Measurements from ENCODE around the gene SEPTIN10. TPM values are rescaled to one million over a fixed set of nuclear protein-coding genes. Genes with fewer than 3 reads are reported as not detected.
"Not testable (repeated sequence)": the region's sequence is repeated elsewhere in the genome, so short reads cannot be mapped to it uniquely, and the experiment has no call there.

The SEPTIN10 gene
- total RNA-seq, 1 donor from 2014 or later: 72.6 TPM

DNA sequence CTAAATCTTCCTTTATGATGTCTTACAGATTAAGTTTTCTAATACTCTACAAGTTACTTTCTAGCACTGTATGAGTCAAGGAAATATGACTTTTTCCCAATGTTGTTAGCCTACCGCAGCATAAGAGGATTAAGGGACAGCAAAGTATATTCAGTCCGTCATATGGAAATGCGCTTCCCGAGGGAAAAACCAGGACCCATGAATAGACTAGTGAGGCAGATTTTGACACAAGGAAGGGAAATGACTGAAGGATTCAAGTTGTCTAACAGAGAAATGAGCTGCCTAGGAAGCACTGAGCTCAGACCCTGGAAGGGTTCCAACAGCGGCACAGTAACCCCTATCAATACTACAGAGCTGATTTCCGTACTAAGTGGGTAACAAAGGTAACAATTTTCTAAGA is 12.0 kb downstream of the SEPTIN10 start:
- ATAC-seq: no peak

DNA sequence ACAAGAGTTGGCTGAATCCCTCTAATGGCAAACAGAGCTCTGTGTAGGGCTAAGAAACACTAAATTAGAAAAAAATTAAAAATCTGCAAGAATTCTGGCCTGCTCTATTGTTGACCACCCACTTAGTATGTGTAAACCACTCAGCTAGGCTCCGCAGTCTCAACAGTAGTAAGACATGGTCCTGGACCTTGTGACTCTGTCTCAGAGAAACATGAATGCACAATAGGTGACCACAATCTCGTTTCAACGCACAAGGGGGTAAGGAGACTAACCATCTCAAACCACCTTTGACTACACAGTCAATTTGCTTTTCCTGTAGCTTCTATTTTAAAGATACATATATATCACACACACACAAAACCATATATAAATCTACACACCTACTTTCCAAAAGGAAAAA is 16.5 kb downstream of the SEPTIN10 start:
- no peak for ATAC-seq

DNA sequence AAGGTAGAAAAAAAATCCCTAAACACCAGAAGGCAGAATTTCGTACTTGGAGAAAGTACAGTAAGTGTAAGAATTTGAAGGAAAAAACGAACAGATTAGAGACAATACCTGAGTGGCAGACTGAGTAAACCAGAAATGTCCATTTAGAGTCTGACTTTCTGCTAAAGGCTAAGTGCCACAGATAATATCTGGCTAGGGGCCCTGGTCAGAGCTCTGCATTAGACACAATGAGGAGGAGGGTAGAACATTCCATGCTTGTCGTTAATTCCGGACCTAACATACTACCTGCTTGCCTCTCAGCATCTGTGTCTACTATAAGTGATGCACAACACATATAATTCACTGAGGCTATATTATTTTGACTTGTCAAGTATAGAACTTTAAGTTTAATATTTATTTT is 18.1 kb downstream of the SEPTIN10 start:
- no peak for ATAC-seq

DNA sequence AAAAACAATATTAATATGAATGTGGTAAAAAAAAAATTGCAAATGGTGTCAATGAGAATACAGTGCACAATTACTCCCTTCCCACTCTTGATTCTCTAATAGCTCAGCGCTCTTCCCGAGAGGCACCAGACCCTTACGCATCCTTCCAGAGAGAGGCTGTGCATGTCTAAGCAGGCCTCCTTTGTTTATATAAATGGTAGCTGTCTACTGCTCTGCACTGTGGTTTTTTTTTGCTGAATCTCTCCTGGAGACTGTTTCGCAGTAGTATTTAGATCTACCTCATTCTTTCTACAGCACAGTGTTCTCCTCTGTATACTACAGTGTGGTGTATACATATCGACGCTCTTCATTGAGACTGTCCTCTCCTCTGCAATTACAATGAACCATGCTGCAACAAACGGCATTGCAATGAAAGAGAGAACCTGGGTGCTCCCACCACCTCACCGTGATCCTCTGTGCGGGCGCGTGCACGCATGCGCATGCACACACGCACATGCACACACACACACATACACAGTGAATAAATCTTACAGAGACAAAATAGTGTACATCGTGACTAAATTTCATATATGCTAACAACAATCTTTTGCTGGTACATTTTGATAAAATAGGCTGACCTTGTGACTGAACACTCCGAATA is 19.4 kb downstream of the SEPTIN10 start:
- ATAC-seq: peak; percentile 66

DNA sequence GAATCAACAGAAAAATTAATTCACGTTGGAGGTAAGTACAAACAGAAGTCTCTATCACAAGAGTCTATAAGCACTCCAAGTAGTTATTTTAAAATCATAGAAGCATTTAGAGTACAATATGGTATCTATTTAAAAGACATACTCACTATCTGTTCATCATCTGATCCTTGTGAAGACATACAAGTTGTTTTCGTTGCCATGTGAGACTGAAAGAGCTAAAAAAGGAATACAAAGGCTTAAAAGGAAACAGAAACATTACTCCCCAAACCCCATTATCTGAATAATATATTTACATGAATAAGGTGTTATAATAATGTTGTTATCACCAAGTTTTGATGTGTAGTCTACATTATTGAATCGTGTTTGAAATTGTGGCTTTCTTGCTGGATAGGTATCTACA is 20.9 kb downstream of the SEPTIN10 start:
- ATAC-seq: no peak

DNA sequence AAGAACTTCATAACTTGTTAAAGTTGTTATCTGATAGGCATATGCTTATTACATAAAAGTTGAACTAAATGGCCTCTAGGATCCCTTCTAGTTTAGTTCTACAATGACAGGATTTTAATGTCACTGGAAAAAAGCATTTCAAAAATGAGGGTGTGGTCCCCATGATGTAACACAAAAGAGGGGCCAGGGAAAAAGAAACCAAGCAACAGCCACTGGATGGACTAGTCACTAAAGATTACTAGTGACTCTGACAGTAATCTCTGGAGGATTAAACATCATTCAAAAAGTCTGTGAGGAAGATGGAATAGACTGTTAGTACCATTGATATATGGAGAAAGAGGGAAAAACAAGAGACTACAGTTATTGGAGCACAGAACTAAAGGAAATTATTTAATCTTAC is 22.6 kb downstream of the SEPTIN10 start:
- peak; percentile 51 for ATAC-seq

DNA sequence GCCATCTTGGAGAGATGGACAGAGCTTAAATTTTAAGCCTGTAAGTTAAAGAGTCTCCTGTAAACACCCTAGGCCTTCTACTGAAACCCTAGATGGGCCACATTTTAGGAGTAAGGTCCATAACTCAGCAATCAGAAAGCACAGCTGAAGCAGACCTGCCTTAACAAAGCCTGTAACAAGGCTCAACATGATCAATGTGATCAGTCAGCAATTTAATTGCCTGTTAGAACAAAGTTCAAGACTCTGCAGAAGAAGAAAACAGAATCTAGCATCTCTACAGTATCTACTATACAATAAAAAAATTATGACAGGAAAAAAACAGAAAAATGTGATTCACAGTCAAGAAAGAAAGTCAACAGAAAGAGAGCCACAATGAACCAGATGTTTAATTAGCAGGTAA is 27.1 kb downstream of the SEPTIN10 start:
- no peak for ATAC-seq

DNA sequence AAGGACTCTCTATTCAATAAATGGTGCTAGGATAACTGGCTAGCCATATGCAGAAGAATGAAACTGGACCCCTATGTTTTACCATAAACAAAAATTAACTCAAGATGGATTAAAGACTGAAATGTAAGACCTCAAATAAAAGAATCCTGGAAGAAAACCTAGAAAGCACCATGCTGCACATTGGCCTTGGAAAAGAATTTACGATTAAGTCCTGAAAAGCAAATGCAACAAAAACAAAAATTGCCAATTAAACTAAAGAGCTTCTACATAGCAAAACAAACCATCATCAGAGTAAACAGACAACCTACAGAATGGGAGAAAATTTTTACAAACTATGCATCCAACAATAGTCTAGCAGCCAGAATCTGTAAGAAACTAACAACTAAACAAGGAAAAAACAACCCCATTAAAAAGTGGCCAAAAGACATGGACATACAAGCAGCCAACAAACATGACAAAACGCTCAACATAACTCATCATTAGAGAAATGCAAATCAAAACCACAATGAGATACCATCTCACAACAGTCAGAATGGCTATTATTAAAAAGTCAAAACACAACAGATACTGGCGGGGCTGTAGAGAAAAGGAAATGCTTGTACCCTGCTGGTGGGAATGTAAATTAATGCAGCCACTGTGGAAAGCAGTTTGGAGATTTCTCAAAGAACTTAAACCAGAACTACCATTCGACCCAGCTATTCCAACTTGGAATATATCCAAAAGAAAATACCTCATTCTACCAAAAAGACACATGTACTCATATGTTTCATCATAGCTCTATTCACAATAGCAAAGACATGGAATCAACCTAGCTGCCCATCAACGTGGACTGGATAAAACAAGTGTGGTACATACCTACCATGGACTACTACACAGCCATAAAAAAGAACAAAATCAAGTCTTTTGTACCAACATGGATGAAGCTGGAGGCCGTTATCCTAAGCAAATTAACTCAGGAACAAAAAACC is 30.6 kb downstream of the SEPTIN10 start:
- ATAC-seq: no peak

DNA sequence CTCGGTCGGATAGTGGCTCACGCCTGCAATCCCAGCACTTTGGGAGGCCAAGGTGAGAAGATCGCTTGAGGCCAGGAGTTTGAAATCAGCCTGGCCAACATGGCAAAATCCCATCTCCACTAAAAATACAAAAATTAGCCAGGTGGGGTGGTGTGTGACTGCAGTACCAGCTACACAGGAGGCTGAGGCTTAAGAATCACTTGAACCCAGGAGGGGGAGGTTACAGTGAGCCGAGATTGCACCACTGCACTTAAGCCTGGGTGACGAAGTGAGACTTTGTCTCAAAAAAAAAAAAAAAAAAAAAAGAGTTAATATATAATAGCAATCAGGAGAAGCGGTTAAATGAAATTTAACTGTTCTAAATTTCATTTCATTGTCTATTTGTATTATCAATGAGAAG is 36.1 kb downstream of the SEPTIN10 start:
- not testable (repeated sequence) for ATAC-seq

DNA sequence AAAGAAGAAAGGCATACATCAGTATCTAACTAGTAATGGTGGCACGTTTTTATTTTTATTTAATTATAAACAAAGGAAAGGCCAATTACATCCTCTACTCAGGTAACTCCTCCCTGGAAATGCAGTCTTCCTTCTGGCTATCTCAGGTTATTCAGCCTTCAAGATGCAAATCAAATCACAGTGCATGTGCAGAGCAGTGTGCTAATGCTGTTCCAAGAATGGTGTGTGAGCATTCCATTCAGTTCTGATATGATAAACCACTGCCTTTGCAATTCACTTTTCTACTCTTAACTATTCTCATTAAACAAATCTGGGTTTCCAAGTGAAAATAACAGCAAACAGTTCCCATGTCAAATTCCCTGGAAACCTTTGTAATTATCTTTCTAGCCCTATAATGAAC is 38.4 kb downstream of the SEPTIN10 start:
- no peak for ATAC-seq

DNA sequence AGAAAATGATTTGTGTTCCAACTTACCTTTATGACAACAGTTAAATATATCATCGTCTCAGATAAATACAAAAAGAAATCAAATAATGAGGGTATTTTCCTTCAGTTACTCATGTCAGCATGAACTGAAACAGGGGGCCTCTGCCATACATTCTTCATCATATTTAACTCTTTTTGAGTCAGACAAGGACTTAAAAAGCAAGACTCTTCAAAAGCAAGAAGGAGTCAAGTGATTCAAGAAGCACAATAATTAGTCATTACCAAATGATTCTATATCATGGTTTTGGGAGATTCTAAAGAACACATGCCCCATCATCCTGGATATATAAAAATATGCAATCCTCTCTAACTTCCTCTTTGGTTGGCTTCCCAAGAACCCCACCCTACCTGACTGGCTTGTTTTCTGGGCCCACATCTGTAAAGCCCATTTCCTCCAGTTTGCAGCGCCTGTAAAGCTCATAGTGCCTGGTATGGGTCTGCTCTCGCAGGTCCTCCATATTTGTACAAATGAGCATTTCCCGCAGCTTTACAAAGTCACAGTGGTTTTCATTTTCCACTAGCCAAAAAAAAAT is 49.7 kb downstream of the SEPTIN10 start:
- ATAC-seq: peak; percentile 59

DNA sequence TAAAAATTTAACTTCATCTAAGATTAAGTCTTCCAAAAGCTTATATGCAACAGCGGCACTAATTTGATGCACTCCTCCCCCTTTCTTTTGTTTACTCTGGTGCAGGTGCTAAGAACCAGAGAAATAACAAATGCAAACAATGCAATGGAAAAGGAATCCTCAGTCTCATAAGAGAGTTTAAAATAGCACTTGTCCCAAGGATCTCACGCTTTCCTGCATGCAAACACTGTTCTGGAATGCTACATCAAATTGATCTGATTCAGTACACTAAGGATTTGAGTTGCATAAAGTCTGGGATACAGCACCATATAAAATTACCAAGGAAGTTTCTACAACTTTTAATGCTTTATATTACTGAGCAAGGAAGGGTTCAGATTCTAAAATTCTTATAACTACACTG is 50.5 kb downstream of the SEPTIN10 start:
- no peak for ATAC-seq

DNA sequence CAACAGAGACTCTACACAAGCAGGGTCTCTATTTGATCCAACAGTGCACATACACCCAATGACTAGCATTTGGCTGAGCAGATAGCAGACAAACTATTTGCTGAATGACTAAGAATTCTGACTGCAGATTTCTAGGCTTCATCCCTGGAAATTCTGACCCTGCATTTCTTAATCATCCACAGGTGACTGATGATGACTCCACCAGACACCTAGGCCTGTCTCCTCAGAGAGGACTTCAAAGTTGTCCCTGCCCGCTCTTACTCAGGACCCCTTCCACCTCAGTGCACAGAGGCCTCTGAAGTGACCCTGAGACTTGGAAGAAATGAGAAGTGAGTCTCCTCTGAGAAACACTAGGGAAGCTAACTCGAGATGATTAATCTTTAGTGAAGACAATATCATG is 51.3 kb downstream of the SEPTIN10 start:
- ATAC-seq: no peak

DNA sequence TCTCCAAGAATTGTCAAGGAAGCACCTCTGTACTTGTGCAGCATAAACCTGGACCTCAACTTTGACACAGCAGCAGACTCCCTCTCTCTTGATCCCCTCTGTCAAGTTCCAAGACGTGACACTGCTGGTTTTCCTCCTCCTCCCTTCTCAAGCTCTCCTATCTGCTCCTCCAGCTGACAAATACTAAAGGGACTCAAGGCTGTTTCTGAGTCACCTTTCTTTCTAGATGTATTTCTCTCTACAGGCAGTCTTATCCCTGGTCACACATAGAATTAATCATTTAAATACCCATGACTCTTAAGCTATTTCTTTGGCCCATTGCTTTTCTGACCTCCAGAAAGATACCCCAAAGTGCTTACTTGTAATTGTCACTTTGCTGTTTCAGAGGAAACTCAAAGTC is 53.5 kb downstream of the SEPTIN10 start:
- ATAC-seq: peak; percentile 67

DNA sequence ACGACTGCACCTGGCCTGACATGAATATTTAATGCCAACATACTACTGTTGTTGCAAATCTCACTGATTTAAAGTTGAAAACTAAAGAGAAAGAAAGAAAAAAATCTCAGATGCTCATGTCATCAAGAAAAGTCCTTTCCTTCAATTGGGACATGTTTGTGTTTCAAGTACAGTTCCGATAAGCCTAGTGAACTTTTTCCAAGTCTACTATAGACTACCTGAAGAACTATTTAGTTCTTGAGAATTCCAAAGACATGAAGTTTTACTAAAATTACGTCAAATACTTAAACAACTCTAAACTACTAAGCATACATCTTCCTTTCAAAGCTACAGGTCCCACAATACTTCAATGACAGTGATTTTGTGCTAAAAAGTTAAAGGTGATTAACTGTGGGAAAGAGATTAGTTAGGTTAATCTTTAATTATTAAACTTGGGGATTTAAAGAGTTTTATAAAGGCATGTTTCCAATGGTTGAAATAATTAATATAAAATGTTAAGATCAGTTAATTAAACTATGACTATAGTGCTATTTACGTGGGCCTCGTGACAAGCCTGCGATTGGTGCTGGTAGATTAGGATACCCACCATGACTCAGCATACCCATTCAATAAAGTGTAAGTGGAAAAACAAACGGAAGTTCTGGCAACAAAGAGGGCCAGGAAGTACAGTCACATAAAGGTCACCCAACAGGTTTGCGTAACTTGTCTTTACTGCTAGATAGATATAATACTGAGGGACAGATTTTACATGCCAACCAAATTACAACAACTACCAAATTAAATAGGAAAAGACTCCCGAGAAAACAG is 55.5 kb downstream of the SEPTIN10 start:
- peak; percentile 93 for ATAC-seq

DNA sequence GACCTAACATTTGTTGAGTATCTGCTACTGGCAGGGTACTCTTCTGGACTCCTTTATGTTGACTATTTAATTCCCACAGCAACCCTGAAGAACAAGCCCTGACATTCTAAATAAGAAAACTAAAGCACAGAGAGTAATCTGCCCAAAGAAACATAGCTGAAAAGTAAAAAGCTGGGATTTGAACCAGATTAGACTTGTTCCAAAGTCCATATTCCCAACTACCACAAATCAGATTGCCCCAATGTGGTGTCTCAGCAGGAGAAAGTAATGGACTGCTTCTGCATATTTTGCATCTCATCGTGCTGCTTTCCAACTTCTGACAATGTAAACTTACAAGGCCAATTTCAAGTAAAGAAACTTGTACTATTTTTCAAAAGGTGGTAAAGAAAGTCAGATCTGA is 56.5 kb downstream of the SEPTIN10 start:
- ATAC-seq: no peak

DNA sequence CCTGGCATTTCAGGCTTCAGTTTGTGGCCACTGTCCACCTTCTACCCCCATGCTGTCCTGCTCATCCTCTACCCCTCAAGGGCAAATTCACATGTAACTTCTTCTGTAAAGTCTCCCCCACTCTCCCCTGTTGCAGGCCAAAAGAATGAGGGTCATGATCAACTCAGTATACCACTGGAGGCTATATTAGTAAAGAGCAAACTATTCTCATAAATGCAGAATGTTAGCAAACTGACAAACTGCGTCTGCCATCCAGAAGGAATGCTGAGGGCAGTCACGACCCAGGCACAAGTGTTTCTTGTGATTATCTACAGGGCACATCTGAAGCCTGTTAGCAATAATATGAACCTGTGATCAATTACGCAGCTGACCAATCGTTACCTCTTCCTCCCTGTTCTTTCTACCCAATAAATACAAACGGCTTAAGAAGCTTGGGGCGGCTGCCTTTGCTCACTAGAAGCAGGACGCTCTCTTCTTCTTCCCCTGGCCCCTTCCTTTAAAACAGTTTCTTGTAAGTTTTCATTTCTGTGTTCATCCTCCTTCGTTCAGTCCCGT is 58.3 kb downstream of the SEPTIN10 start:
- no peak for ATAC-seq

DNA sequence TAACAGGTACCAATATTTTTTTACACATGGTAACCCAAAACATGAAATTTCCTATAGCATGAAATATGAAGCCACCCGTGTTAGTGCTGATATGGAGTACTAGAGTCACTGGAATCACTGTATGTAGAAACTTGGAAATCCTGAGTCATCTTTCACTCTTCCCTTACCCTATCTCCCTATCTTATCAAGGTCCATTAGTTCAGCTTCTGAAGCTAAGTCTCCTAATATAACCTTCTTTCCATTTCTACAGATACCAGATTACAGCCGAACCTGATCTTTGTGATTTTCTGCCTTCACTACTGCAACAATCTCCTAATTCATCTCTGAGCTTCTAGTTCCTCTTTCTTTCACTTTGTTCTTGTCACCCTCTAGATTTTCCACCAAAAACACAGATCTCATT is 59.0 kb downstream of the SEPTIN10 start:
- no peak for ATAC-seq

DNA sequence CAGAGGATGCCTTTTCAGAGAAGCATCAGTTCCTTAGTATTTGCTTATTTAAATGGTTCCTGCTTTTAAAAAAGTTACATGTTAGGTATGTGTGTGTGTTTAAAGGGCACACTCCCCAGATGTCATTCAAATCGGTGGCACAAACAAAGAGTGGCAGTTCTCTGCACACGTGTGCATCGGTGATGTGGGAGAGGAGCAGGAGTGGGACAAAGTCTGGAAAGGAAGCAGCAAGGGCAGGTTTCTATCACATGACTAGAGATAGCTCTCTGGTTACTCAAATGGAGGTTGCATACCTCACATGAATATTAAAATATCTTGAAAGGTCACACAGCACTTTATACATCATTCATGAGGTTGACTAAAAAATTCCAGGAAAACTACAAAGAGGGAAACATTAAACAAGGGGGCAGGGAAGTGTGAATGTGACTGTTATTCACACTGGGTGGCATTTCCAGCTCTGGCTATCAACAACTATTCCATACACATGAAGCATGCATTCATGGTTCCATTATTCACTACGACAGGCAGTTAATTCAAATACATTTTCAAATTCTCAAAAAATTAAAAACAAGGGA is 64.7 kb downstream of the SEPTIN10 start:
- ATAC-seq: no peak

DNA sequence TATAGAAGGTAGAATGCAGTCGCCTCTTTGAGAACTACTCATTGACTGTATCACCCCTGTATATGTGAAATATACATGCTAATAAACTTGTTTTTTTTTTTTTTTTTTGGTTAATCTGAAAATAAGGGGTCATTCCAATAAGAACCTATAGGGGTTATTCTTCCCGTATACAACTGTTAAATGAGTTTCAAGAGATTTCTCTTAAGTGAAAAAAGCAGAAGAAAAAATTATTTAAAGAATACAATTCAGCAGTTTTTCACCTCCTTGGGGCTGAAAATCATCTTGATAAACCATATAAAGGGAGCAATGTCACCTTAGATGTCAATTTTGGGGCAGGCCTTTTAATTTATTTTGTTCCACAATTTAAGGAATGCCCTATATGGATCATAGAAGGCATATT is 66.5 kb downstream of the SEPTIN10 start:
- no peak for ATAC-seq

DNA sequence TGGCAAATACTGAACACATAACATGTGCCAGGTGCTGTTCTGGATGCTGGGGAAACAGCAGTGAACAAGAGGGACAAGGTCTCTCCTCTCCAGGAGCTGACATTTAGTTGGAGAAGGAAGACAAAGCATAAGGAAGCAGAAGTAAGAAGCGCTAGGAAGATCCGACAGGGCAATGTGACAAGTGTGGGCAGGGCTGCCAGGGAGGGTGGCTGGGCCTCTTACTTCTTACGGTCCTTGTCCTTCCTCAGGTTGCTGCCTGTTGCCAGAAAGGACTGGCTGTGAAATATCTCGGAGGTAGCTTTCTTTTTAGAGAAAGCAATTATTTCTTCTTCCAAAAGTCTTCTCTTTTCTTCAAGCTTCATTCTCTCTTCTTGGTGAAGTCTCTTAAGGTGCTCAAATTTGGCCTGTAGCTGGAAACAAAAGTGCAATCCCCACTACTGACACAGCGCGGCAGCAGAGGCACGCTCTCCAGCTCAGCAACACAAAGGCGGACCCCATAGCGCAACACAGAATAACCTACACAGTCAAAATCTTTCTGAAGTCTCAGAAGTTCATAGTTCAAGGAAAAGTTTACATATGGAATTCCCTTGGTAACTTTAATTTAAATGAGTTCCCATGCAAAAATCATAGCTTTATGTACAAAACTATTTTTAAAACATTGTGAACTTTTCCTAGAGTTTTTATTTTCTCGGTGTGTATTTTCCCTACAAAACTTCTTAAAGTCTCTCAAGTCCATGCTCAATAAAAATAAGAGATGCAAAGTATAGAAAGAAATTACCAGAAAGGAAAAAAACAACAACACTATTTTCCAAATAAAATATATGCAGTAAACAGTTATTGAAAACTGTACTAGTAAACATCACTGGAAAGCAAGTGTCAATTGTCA is 67.7 kb downstream of the SEPTIN10 start:
- peak; percentile 78 for ATAC-seq
